SK-N-SH (cell line): Measurements from ENCODE around the gene MTR.
A peak's percentile ranks its signal among the peaks of the same experiment; 100 is the strongest.

Experiments used
- CHD2 ChIP-seq: fragments of 150-350 bp; IDR thresholded peaks from 2 replicates; pipeline ENCODE4 v1.6.1; 2018; ENCODE audit warnings: low read length; ENCODE audit not compliant: partially characterized antibody
- EP300 ChIP-seq, 2 experiments: IDR thresholded peaks; 2 replicates each; pipeline versions ENCODE4 v1.4.0 to v1.6.1; 2012; ENCODE audit warnings: borderline replicate concordance in 1 of 2, low read depth in 1 of 2, low read length in 1 of 2
- EZH2phosphoT487 ChIP-seq: fragments of 200-600 bp; sonication (generic); IDR thresholded peaks from 2 replicates; pipeline ENCODE4 v1.6.1; 2017; ENCODE audit warnings: low read depth, mixed run types, mild to moderate bottlenecking, antibody characterized with exemption, moderate library complexity, borderline replicate concordance
- FOXJ3 ChIP-seq: sonication (generic); formaldehyde crosslinking; IDR thresholded peaks from 2 replicates; pipeline ENCODE4 v1.5.1; 2020; ENCODE audit warnings: mild to moderate bottlenecking, missing genetic modification reagents
- JUND ChIP-seq: IDR thresholded peaks from 2 replicates; pipeline ENCODE4 v1.4.0; 2012
- MXI1 ChIP-seq: IDR thresholded peaks from 2 replicates; pipeline ENCODE4 v1.6.1; 2012; ENCODE audit warnings: mild to moderate bottlenecking, low read depth, low read length, improper control_type of control experiment
- POLR2AphosphoS5 ChIP-seq: IDR thresholded peaks from 2 replicates; pipeline ENCODE4 v1.6.1; 2012; ENCODE audit warnings: low read depth, low read length
- RAD21 ChIP-seq: IDR thresholded peaks from 2 replicates; pipeline ENCODE4 v1.6.1; 2012; ENCODE audit warnings: mild to moderate bottlenecking, low read length
- TAF1 ChIP-seq: IDR thresholded peaks from 2 replicates; pipeline ENCODE4 v1.6.1; 2012; ENCODE audit warnings: low read depth, mild to moderate bottlenecking, low read length, moderate library complexity, borderline replicate concordance
- TF ChIP-seq, protein P1 (sequence below): fragments of 200-600 bp; sonication (generic); IDR thresholded peaks from 2 replicates; pipeline ENCODE4 v1.6.1; 2017; ENCODE audit warnings: antibody characterized with exemption, mild to moderate bottlenecking, moderate library complexity
- TF ChIP-seq, protein P2 (sequence below): IDR thresholded peaks from 2 replicates; pipeline ENCODE4 v1.4.0; 2012; ENCODE audit warnings: low read depth, borderline replicate concordance
- TF ChIP-seq, protein P3 (sequence below): IDR thresholded peaks from 2 replicates; pipeline ENCODE4 v1.4.0; 2012; ENCODE audit warnings: low read depth, borderline replicate concordance
- TF ChIP-seq, protein P4 (sequence below): IDR thresholded peaks from 2 replicates; pipeline ENCODE4 v1.6.1; 2012; ENCODE audit warnings: mild to moderate bottlenecking, low read depth, low read length, moderate library complexity
- TF ChIP-seq, protein P5 (sequence below): IDR thresholded peaks from 2 replicates; pipeline ENCODE4 v1.4.0; 2012; ENCODE audit warnings: low read depth

DNA sequence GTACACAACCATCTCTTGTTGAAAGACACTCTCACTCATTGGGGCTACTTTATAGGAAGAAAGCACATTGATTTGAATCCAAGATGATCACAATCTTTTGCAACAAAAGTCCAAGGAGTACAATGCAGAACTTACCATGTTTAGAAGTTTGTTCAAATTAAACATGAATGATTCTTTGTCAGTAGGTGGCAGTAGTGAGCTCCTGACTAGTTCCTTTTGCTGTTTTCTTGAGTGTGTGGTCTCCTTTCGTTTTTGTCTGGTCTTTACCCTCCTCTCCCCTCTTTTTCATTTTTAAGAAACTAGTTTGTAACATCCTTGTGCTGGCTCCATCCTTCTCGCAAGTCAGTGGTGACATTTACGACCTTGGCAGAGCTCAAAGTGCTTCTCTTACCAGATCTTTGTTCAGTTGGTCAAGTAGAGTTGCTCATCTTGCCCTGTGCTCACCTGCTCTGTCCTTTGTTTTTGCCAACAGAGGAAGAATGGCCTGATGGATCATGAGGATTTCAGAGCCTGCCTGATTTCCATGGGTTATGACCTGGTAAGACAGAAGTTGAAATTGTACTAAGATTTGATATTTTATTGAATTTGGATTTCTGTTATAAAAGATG is 35.7 kb upstream of the MTR start:
- TF ChIP-seq, protein P1, sequence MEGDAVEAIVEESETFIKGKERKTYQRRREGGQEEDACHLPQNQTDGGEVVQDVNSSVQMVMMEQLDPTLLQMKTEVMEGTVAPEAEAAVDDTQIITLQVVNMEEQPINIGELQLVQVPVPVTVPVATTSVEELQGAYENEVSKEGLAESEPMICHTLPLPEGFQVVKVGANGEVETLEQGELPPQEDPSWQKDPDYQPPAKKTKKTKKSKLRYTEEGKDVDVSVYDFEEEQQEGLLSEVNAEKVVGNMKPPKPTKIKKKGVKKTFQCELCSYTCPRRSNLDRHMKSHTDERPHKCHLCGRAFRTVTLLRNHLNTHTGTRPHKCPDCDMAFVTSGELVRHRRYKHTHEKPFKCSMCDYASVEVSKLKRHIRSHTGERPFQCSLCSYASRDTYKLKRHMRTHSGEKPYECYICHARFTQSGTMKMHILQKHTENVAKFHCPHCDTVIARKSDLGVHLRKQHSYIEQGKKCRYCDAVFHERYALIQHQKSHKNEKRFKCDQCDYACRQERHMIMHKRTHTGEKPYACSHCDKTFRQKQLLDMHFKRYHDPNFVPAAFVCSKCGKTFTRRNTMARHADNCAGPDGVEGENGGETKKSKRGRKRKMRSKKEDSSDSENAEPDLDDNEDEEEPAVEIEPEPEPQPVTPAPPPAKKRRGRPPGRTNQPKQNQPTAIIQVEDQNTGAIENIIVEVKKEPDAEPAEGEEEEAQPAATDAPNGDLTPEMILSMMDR, result peak; percentile 76
- TF ChIP-seq EP300 (IDR thresholded peaks at IDR 0.05; ENCODE audit: borderline replicate concordance in 1 of 2, low read depth in 1 of 2, low read length in 1 of 2) (no peak), POLR2AphosphoS5 (no peak), EZH2phosphoT487 (no peak), TAF1 (no peak), CHD2 (no peak), MXI1 (no peak), RAD21 (peak; percentile 65), JUND (no peak), FOXJ3 (CRISPR knock-in tag) (no peak)
- TF ChIP-seq, protein P2, sequence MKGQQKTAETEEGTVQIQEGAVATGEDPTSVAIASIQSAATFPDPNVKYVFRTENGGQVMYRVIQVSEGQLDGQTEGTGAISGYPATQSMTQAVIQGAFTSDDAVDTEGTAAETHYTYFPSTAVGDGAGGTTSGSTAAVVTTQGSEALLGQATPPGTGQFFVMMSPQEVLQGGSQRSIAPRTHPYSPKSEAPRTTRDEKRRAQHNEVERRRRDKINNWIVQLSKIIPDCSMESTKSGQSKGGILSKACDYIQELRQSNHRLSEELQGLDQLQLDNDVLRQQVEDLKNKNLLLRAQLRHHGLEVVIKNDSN, result no peak
- TF ChIP-seq, protein P3, sequence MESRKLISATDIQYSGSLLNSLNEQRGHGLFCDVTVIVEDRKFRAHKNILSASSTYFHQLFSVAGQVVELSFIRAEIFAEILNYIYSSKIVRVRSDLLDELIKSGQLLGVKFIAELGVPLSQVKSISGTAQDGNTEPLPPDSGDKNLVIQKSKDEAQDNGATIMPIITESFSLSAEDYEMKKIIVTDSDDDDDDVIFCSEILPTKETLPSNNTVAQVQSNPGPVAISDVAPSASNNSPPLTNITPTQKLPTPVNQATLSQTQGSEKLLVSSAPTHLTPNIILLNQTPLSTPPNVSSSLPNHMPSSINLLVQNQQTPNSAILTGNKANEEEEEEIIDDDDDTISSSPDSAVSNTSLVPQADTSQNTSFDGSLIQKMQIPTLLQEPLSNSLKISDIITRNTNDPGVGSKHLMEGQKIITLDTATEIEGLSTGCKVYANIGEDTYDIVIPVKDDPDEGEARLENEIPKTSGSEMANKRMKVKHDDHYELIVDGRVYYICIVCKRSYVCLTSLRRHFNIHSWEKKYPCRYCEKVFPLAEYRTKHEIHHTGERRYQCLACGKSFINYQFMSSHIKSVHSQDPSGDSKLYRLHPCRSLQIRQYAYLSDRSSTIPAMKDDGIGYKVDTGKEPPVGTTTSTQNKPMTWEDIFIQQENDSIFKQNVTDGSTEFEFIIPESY, result no peak
- TF ChIP-seq, protein P4, sequence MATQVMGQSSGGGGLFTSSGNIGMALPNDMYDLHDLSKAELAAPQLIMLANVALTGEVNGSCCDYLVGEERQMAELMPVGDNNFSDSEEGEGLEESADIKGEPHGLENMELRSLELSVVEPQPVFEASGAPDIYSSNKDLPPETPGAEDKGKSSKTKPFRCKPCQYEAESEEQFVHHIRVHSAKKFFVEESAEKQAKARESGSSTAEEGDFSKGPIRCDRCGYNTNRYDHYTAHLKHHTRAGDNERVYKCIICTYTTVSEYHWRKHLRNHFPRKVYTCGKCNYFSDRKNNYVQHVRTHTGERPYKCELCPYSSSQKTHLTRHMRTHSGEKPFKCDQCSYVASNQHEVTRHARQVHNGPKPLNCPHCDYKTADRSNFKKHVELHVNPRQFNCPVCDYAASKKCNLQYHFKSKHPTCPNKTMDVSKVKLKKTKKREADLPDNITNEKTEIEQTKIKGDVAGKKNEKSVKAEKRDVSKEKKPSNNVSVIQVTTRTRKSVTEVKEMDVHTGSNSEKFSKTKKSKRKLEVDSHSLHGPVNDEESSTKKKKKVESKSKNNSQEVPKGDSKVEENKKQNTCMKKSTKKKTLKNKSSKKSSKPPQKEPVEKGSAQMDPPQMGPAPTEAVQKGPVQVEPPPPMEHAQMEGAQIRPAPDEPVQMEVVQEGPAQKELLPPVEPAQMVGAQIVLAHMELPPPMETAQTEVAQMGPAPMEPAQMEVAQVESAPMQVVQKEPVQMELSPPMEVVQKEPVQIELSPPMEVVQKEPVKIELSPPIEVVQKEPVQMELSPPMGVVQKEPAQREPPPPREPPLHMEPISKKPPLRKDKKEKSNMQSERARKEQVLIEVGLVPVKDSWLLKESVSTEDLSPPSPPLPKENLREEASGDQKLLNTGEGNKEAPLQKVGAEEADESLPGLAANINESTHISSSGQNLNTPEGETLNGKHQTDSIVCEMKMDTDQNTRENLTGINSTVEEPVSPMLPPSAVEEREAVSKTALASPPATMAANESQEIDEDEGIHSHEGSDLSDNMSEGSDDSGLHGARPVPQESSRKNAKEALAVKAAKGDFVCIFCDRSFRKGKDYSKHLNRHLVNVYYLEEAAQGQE, result no peak
- TF ChIP-seq, protein P5, sequence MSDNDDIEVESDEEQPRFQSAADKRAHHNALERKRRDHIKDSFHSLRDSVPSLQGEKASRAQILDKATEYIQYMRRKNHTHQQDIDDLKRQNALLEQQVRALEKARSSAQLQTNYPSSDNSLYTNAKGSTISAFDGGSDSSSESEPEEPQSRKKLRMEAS, result no peak
